Mesenchymal stem cell (in vitro differentiated cells and primary cell): ENCODE data around the gene SHC3.
A peak's percentile ranks its signal among the peaks of the same experiment; 100 is the strongest.

Experiments used
- DNase-seq: peaks from one replicate; pipeline ENCODE4 v3.0.0-alpha.2; 2013
- H2AFZ ChIP-seq: one replicate; pipeline ENCODE4 v1.6.1; 2013; ENCODE audit warnings: low read depth, mild to moderate bottlenecking, control low read depth, inconsistent platforms, low read length, moderate library complexity
- H2AK5ac ChIP-seq: 2 replicates; pipeline ENCODE4 v1.6.1; 2013; ENCODE audit warnings: low read length, moderate library complexity, mild to moderate bottlenecking, inconsistent platforms; ENCODE audit not compliant: severe bottlenecking
- H2BK120ac ChIP-seq: one replicate; pipeline ENCODE4 v1.6.1; 2013; ENCODE audit warnings: low read depth, mild to moderate bottlenecking, inconsistent platforms, low read length, moderate library complexity
- H2BK12ac ChIP-seq, 2 experiments: one replicate each; pipeline ENCODE4 v1.6.1; 2013; ENCODE audit warnings: inconsistent platforms in 2 of 2, low read length in 2 of 2, mild to moderate bottlenecking in 2 of 2, moderate library complexity in 2 of 2, control low read depth in 1 of 2
- H2BK15ac ChIP-seq: one replicate; pipeline ENCODE4 v1.6.1; 2013; ENCODE audit warnings: mild to moderate bottlenecking, low read depth, inconsistent platforms; ENCODE audit not compliant: poor library complexity, severe bottlenecking
- H2BK5ac ChIP-seq: 2 replicates; pipeline ENCODE4 v1.6.1; 2013; ENCODE audit warnings: low read depth, mild to moderate bottlenecking, low read length, control low read depth, inconsistent platforms; ENCODE audit not compliant: poor library complexity, severe bottlenecking
- H3K14ac ChIP-seq, 2 experiments: one replicate each; pipeline ENCODE4 v1.6.1; 2013; ENCODE audit warnings: inconsistent platforms in 2 of 2, low read length in 2 of 2, control low read depth in 1 of 2, mild to moderate bottlenecking in 1 of 2, moderate library complexity in 1 of 2
- H3K18ac ChIP-seq, 2 experiments: one replicate each; pipeline ENCODE4 v1.6.1; 2013; ENCODE audit warnings: inconsistent platforms in 2 of 2, low read length in 2 of 2, control low read depth in 1 of 2, low read depth in 1 of 2, mild to moderate bottlenecking in 1 of 2
- H3K23ac ChIP-seq, 2 experiments: one replicate each; pipeline ENCODE4 v1.6.1; 2013; ENCODE audit warnings: inconsistent platforms in 2 of 2, low read length in 2 of 2, mild to moderate bottlenecking in 2 of 2, moderate library complexity in 2 of 2, control low read depth in 1 of 2
- H3K27ac ChIP-seq: 2 replicates; pipeline ENCODE4 v1.5.1; 2013; ENCODE audit warnings: mild to moderate bottlenecking, moderate library complexity, low read length, control low read depth, inconsistent platforms; ENCODE audit not compliant: poor library complexity, severe bottlenecking
- H3K27me3 ChIP-seq, 2 experiments: 2 replicates each; pipeline versions ENCODE4 v1.6.1 to v1.7.0; 2013; ENCODE audit warnings: low read length in 2 of 2, mild to moderate bottlenecking in 2 of 2, moderate library complexity in 2 of 2, control low read depth in 1 of 2, inconsistent platforms in 1 of 2; ENCODE audit not compliant: control insufficient read depth in 1 of 2, insufficient read depth in 1 of 2
- H3K36me3 ChIP-seq, 2 experiments: 2 replicates each; pipeline versions ENCODE4 v1.6.1 to v1.7.0; 2013; ENCODE audit warnings: low read length in 2 of 2, control low read depth in 1 of 2, inconsistent platforms in 1 of 2, low read depth in 1 of 2, mild to moderate bottlenecking in 1 of 2; ENCODE audit not compliant: insufficient read depth in 2 of 2, control insufficient read depth in 1 of 2
- H3K4ac ChIP-seq, 2 experiments: one replicate each; pipeline ENCODE4 v1.6.1; 2013; ENCODE audit warnings: inconsistent platforms in 2 of 2, low read length in 2 of 2, mild to moderate bottlenecking in 2 of 2, moderate library complexity in 2 of 2, control low read depth in 1 of 2, low read depth in 1 of 2
- H3K4me1 ChIP-seq: 2 replicates; pipeline ENCODE4 v1.6.1; 2013; ENCODE audit warnings: low read depth, low read length, control low read depth; ENCODE audit not compliant: control insufficient read depth, insufficient read depth
- H3K4me2 ChIP-seq: 2 replicates; pipeline ENCODE4 v1.6.1; 2013; ENCODE audit warnings: low read length, mild to moderate bottlenecking, inconsistent platforms; ENCODE audit not compliant: poor library complexity, severe bottlenecking
- H3K4me3 ChIP-seq, 2 experiments: 2 replicates each; pipeline versions ENCODE4 v1.5.1 to v1.7.0; 2013; ENCODE audit warnings: low read length in 2 of 2, mild to moderate bottlenecking in 2 of 2, control low read depth in 1 of 2, low read depth in 1 of 2; ENCODE audit not compliant: insufficient read depth in 1 of 2
- H3K79me1 ChIP-seq: replicated peaks from 2 replicates; pipeline ENCODE4 v1.6.1; 2013; ENCODE audit warnings: mild to moderate bottlenecking, control low read depth, low read length, inconsistent platforms; ENCODE audit not compliant: poor library complexity, severe bottlenecking
- H3K9ac ChIP-seq: 2 replicates; pipeline ENCODE4 v1.7.0; 2013; ENCODE audit warnings: mild to moderate bottlenecking, low read length, moderate library complexity
- H3K9me3 ChIP-seq: 2 replicates; pipeline ENCODE4 v1.7.0; 2013; ENCODE audit warnings: mild to moderate bottlenecking, low read length; ENCODE audit not compliant: control insufficient read depth
- H4K8ac ChIP-seq: one replicate; pipeline ENCODE4 v1.6.1; 2013; ENCODE audit warnings: inconsistent platforms, mild to moderate bottlenecking, low read length, moderate library complexity
- H4K91ac ChIP-seq: one replicate; pipeline ENCODE4 v1.6.1; 2013; ENCODE audit warnings: mild to moderate bottlenecking, low read length, inconsistent platforms
- WGBS: methylation state at CpG from one replicate; pipeline ENCODE4 v1.1.7; 2013; ENCODE audit warnings: mixed read lengths; 5-methylcytosine and 5-hydroxymethylcytosine counted together

SHC3 gene

GRCh38 chr9:89080193-89080592, 98.4 kb downstream of the SHC3 start:
- no peak overlapping the region for H3K4me3 ChIP-seq
- no peak overlapping the region for H2BK12ac ChIP-seq
- WGBS = 98% methylated on average over 3 of the region's 3 CpGs
- H3K14ac ChIP-seq = no peak overlapping the region
- DNase-seq = no peak
- no peak overlapping the region for H2BK5ac ChIP-seq
- no peak overlapping the region for H2AFZ ChIP-seq
- H3K27ac ChIP-seq = no peak overlapping the region
- H2BK15ac ChIP-seq = no peak overlapping the region
- no peak overlapping the region for H2BK120ac ChIP-seq
- peaks cover 7% of the 10 kb centered on the region for H3K4me1 ChIP-seq
- H3K18ac ChIP-seq = no peak overlapping the region
- no peak overlapping the region for H3K4me2 ChIP-seq
- no peaks in the 10 kb centered on the region for H3K36me3 ChIP-seq
- H3K9me3 ChIP-seq = peaks cover 4% of the 10 kb centered on the region
- peaks cover 4% of the 10 kb centered on the region for H3K79me1 ChIP-seq
- no peak overlapping the region for H4K91ac ChIP-seq
- no peak overlapping the region for H2AK5ac ChIP-seq
- no peak overlapping the region for H3K23ac ChIP-seq
- H3K4ac ChIP-seq = no peak overlapping the region
- no peak overlapping the region for H4K8ac ChIP-seq
- H3K27me3 ChIP-seq = no peaks in the 10 kb centered on the region
- H3K9ac ChIP-seq = peak overlapping the region; percentile 82

GRCh38 chr9:89079391-89079790, 99.2 kb downstream of the SHC3 start:
- H3K79me1 ChIP-seq = peaks cover 4% of the 10 kb centered on the region
- H3K4me1 ChIP-seq = peaks cover 7% of the 10 kb centered on the region
- no peak overlapping the region for H2AFZ ChIP-seq
- H3K18ac ChIP-seq = no peak overlapping the region
- H3K9ac ChIP-seq = peak overlapping the region; percentile 82
- H3K36me3 ChIP-seq = no peaks in the 10 kb centered on the region
- H2BK12ac ChIP-seq = no peak overlapping the region
- H2BK120ac ChIP-seq = no peak overlapping the region
- H3K4ac ChIP-seq = no peak overlapping the region
- H2BK15ac ChIP-seq = no peak overlapping the region
- H4K91ac ChIP-seq = no peak overlapping the region
- no peak overlapping the region for H3K14ac ChIP-seq
- H2AK5ac ChIP-seq = no peak overlapping the region
- no peak overlapping the region for H3K4me2 ChIP-seq
- H3K9me3 ChIP-seq = peaks cover 4% of the 10 kb centered on the region
- no peaks in the 10 kb centered on the region for H3K27me3 ChIP-seq
- no peak overlapping the region for H3K4me3 ChIP-seq
- H4K8ac ChIP-seq = no peak overlapping the region
- no peak overlapping the region for H2BK5ac ChIP-seq
- no peak overlapping the region for H3K27ac ChIP-seq
- 100% methylated on average over 2 of the region's 2 CpGs for WGBS
- no peak overlapping the region for H3K23ac ChIP-seq
- DNase-seq = no peak

GRCh38 chr9:89078860-89079259, 99.8 kb downstream of the SHC3 start:
- Histone ChIP-seq H3K23ac (no peak overlapping the region), H2BK5ac (no peak overlapping the region), H3K4me2 (no peak overlapping the region), H2BK120ac (no peak overlapping the region), H3K27ac (no peak overlapping the region), H2AK5ac (no peak overlapping the region), H3K9ac (peak overlapping the region; percentile 82), H3K14ac (no peak overlapping the region), H3K9me3 (peaks cover 4% of the 10 kb centered on the region), H3K4ac (no peak overlapping the region), H3K18ac (no peak overlapping the region), H3K36me3 (peaks cover 0 to 2% of the 10 kb centered on the region in 2 experiments), H3K79me1 (peaks cover 4% of the 10 kb centered on the region), H4K8ac (no peak overlapping the region), H2AFZ (no peak overlapping the region), H4K91ac (no peak overlapping the region), H3K27me3 (no peaks in the 10 kb centered on the region), H2BK15ac (no peak overlapping the region), H2BK12ac (no peak overlapping the region), H3K4me1 (peaks cover 7% of the 10 kb centered on the region), H3K4me3 (no peak overlapping the region)
- WGBS = 90% methylated on average over 4 of the region's 6 CpGs
- DNase-seq = peak; percentile 11

GRCh38 chr9:89078421-89078820, 100.2 kb downstream of the SHC3 start:
- no peak overlapping the region for H2AFZ ChIP-seq
- peak overlapping the region; percentile 85 for H4K91ac ChIP-seq
- H2BK15ac ChIP-seq = no peak overlapping the region
- H2BK120ac ChIP-seq = no peak overlapping the region
- H3K79me1 ChIP-seq = peaks cover 4% of the 10 kb centered on the region
- no peak overlapping the region for H2BK12ac ChIP-seq
- no peak for DNase-seq
- H3K27me3 ChIP-seq = no peaks in the 10 kb centered on the region
- H2BK5ac ChIP-seq = no peak overlapping the region
- H3K9ac ChIP-seq = peak overlapping the region; percentile 82
- no peak overlapping the region for H3K4me2 ChIP-seq
- 91% methylated on average over 6 of the region's 6 CpGs for WGBS
- H3K4ac ChIP-seq = peak overlapping the region in 1 of 2 experiments; percentile 60
- peaks cover 4% of the 10 kb centered on the region for H3K9me3 ChIP-seq
- H3K27ac ChIP-seq = no peak overlapping the region
- H3K18ac ChIP-seq = no peak overlapping the region
- H3K14ac ChIP-seq = no peak overlapping the region
- peak overlapping the region; percentile 61 for H2AK5ac ChIP-seq
- H3K36me3 ChIP-seq = peaks cover 3 to 6% of the 10 kb centered on the region in 2 experiments
- H3K4me3 ChIP-seq = no peak overlapping the region
- H3K23ac ChIP-seq = no peak overlapping the region
- H3K4me1 ChIP-seq = peaks cover 7% of the 10 kb centered on the region
- peak overlapping the region; percentile 73 for H4K8ac ChIP-seq
